ENCODE data around the gene EEF1G.

EEF1G gene

DNA sequence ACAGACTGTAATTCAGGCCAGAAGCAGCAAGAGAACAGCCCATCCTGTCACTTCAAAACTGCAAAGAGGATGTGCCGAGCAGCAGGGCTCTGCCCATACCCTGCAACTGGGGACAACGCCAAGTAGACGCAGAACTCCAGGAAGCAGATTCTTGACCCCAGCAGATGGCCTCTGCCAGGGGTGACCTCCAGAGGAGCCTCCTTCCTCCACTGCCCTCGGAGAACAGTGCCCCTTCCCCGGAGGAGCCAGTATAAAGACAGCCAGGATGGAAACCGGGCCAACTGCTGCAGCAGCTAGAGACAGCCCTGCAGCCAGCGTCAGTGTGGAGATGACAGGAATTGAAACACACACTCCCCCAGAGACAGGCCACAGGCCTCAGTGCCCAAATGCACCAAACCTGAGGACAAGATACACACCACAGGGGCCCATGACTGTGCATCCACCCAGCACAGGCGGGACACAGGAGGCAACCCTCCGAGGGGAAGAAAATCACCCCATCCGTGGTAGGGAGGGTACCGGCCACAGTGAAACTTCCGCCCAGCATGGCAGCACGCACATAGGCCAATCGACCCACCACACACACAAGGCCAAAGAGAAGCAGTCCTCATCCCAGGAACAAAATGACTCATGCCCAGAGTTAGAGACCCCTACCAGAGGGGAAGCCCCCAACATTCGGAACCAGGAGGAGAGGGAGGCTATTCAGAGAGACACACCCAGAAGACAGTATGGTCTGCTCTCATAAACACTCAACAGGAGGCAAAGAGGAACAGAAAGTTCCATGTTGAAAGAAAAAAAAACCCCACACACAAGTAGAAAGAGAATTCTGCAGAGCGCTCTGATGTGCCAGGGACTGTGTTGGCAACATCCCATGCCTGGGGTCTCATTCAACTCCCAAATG, 32.6 kb downstream of the EEF1G start:
- no peak for DNase-seq (ENCODE audit: low spot score)

GRCh38 chr11:62539238-62539925, 34.3 kb downstream of the EEF1G start:
- DNase-seq (ENCODE audit: low spot score), result no peak

DNA sequence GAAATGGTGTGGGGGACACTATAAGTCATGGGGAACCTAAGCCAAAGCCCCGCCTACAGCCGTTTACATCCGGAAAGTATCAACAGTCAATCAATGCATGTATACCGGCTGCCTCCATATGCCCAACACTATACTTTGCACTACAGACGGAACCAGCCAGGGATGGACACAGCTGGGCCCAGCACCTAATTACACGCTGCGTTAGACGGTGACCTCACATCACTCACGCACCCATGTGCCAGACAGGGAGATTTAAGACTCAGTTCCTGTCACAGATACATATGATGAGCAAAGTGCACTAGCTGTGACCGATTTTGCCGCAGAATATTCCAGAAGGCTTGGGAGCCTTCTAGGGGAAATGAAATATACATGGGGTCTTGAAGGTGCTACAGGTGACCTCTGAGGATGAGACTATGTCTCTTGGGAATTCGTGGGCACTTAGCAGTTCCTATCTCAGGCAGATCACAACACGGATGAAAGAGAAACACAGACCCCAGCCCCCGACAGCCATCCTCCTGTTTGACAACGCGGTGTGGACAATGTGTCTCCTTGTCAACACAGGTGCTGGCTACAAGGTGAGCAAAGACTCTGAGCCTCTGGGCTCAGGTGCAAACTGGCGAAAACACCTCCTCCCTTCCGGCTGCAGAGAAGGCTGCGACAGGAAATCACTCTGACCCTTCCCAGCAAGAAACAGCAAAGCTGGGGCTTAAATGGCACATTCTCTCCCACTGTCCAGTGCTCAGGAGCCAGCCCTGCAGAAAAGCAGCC, 35.0 kb downstream of the EEF1G start:
- no peak for DNase-seq (ENCODE audit: low spot score)

DNA sequence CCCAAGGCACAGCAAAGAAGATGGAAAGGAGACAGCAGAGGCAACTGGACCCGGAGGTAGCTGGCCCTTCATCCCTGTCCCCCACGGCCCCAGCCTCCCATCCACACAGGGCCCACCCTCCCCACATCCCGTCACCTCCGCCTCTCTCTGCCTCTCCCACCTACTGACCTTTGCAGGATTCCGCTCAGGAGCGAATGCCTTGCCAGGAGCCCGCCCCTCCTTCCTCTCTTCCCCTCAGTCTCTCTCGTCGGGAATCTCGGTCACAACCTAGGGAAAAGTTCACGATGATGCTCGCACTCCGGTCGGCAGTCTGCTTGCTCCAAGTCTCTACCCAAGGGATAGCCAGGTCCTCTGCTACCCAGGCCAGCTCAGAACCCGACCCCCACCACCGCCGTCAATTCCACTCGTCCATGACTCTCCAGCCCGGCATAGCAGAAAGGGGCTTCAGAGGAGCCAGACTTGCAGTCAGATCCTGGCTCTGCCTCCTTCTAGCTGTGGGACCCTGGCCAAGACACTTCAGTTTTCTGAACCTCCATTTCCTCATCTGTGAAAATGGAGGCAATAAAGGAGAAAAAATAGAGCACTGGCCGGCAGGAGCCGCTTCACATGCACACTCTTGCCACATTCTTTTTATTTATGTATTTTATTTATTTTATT, 37.3 kb downstream of the EEF1G start:
- DNase-seq (ENCODE audit: low spot score), result no peak

GRCh38 chr11:62535802-62536201, 37.9 kb downstream of the EEF1G start:
- DNase-seq (ENCODE audit: low spot score), result no peak

- DNase-seq (ENCODE audit: low spot score), result no peak
Observed at GRCh38 chr11:62534779-62535545, 38.7 kb downstream of the EEF1G start.

GRCh38 chr11:62532096-62532495, 41.6 kb downstream of the EEF1G start:
- DNase-seq (ENCODE audit: low spot score), result no peak

DNA sequence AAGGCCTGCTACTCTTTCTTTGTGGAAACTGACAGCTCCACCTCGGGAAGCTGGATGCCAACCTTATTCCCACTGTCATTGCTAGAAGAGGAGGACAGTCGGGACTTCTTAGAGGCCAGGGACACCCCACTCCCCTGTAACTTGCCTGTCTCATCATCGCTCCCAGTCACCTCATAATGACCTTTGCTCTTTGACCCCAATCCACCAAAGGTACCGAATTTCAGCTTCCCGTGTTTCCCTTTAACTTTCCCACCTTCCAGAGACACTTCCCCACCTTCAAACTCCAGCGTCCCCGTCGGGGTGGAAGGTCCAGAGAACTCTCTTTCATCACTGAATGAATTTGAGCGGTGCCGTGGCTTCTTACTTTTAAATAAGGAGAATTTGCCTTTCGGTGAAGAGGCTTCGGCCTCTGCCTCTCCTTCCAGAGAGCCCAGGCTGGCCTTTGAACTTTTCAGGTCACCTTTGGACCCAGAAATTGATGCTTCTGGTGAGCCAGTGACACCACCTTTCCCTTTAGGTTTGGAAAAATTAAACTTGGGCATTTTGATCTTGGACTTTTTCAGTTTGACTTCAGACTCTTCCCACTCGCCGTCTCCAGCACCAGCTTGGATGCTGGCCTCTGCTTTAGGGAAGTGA, 56.8 kb downstream of the EEF1G start:
- no peak for DNase-seq (ENCODE audit: low spot score)

DNA sequence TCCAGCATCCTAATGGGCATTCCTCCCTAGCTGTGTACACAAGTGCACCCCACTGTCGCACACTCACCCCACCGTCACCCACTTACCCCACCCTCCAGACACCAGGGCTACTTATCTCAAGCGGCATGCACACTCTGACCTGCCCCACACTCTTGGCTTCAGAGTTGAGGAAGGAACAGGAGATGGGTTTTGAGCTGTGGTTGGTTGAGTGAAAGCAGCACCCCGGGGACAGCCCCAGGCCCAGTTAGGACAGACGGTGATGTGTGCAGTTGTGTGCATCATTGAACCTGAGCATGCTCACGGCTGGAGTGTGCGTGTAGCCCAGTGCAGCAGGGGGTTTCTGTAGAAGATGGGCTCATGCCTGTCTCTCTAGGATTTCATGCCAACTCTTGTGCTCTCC, 59.5 kb downstream of the EEF1G start:
- no peak for DNase-seq (ENCODE audit: low spot score)

GRCh38 chr11:62513626-62514025, 60.1 kb downstream of the EEF1G start:
- DNase-seq (ENCODE audit: low spot score), result no peak

- DNase-seq (ENCODE audit: low spot score), result no peak
Observed at GRCh38 chr11:62512961-62513360, 60.7 kb downstream of the EEF1G start.

Data from NAMALWA (cell line).